Activated naive CD4-positive, alpha-beta T cell treated with anti-CD3 and anti-CD28 coated beads, Interleukin-2, amount 10 ng/mL, durations not matched to agents 5 hours and 36 hours (primary cell): ENCODE measurements around the gene PLK5. TPM values are rescaled to one million over a fixed set of nuclear protein-coding genes. Genes with fewer than 3 reads are reported as not detected.

ENCODE experiments used
- total RNA-seq, 2 experiments: library from RNA; stranded (reverse); gene quantifications; one replicate each; pipeline ENCODE4 v1.2.3, GENCODE V29; 2021

PLK5 gene
- total RNA-seq, result not detected

GRCh38 chr19:1523412-1524286, at the start of gene PLK5:
PLK5 (plus strand) TSS chr19:1524077; CDS start chr19:1526997, 2,920 bp downstream.

GRCh38 chr19:1478934-1479707, 44.8 kb upstream of the PLK5 start, which contains the start of gene C19orf25:
C19orf25 (minus strand) TSS chr19:1479215; CDS start chr19:1478903, 312 bp downstream.

GRCh38 chr19:1490311-1491113, 33.4 kb upstream of the PLK5 start, which contains the start of gene PCSK4:
PCSK4 (minus strand) TSS chr19:1490350; CDS start chr19:1490346, 4 bp downstream.

GRCh38 chr19:1491114-1491848, 32.6 kb upstream of the PLK5 start, which contains the start of gene REEP6:
REEP6 (plus strand) TSS chr19:1491181; CDS start chr19:1491270, 89 bp downstream.

GRCh38 chr19:1512671-1513498, 11.0 kb upstream of the PLK5 start, which contains the start of gene ADAMTSL5:
ADAMTSL5 (minus strand) TSS chr19:1513019; CDS start chr19:1510943, 2,076 bp downstream.

GRCh38 chr19:1568320-1569019, 44.6 kb downstream of the PLK5 start, which contains the start of gene MEX3D:
MEX3D (minus strand) TSS chr19:1568325; CDS start chr19:1568058, 267 bp downstream.

Other genes starting within 250 kb of the PLK5 start
- 10 to 100 TPM; 50.5 to 51.2 TPM for gene FAM174C, start 248.5 kb upstream of the PLK5 start, total RNA-seq
- gene EFNA2, start 238.2 kb upstream of the PLK5 start, total RNA-seq, result not detected
- 10 to 100 TPM; 88.7 to 89.9 TPM for gene NDUFS7, start 140.2 kb upstream of the PLK5 start, total RNA-seq
- gene GAMT, start 122.5 kb upstream of the PLK5 start, total RNA-seq, result 10 to 100 TPM; 19.1 to 20.8 TPM
- gene DAZAP1, start 116.5 kb upstream of the PLK5 start, total RNA-seq, result 100 to 1,000 TPM; 185 to 188 TPM
- gene RPS15, start 85.7 kb upstream of the PLK5 start, total RNA-seq, result 1,000 to 10,000 TPM; 1,627 to 1,683 TPM
- gene APC2, start 74.0 kb upstream of the PLK5 start, total RNA-seq, result under 1 TPM in 1 of 2 experiments, not detected in 1; 0.15 TPM
- 10 to 100 TPM; 33.2 to 35.7 TPM for gene C19orf25, start 44.9 kb upstream of the PLK5 start, total RNA-seq
- gene PCSK4, start 33.7 kb upstream of the PLK5 start, total RNA-seq, result 1 to 10 TPM; 2.9 to 4.5 TPM
- gene REEP6, start 32.9 kb upstream of the PLK5 start, total RNA-seq, result 1 to 10 TPM; 1.5 to 1.6 TPM
- gene ADAMTSL5, start 11.1 kb upstream of the PLK5 start, total RNA-seq, result 1 to 10 TPM; 5.0 to 8.1 TPM
- gene MEX3D, start 44.2 kb downstream of the PLK5 start, total RNA-seq, result 10 to 100 TPM in 1 of 2 experiments, 1 to 10 TPM in 1; 9.6 to 10.0 TPM
- gene MBD3, start 68.8 kb downstream of the PLK5 start, total RNA-seq, result 10 to 100 TPM; 74.6 to 76.7 TPM
- 100 to 1,000 TPM; 151 to 175 TPM for gene UQCR11, start 81.4 kb downstream of the PLK5 start, total RNA-seq
- 10 to 100 TPM; 82.3 to 89.9 TPM for gene TCF3, start 128.5 kb downstream of the PLK5 start, total RNA-seq
- gene ONECUT3, start 229.4 kb downstream of the PLK5 start, total RNA-seq, result not detected